Mucosa of stomach (tissue), 1 donor: ENCODE measurements around the gene TYW5.

Source experiments
- H3K27me3 ChIP-seq: one replicate; pipeline ENCODE4 v1.7.0; 2013; ENCODE audit warnings: mild to moderate bottlenecking, low read length; ENCODE audit not compliant: control insufficient read depth, insufficient read depth
- H3K36me3 ChIP-seq: one replicate; pipeline ENCODE4 v1.7.0; 2013; ENCODE audit warnings: low read length; ENCODE audit not compliant: control insufficient read depth, insufficient read depth
- H3K4me1 ChIP-seq: one replicate; pipeline ENCODE4 v1.7.0; 2013; ENCODE audit warnings: mild to moderate bottlenecking, low read length; ENCODE audit not compliant: control insufficient read depth, insufficient read depth
- H3K4me3 ChIP-seq: one replicate; pipeline ENCODE4 v1.7.0; 2013; ENCODE audit warnings: low read length
- H3K9ac ChIP-seq: one replicate; pipeline ENCODE4 v1.7.0; 2013; ENCODE audit warnings: mild to moderate bottlenecking, low read length, moderate library complexity
- H3K9me3 ChIP-seq: one replicate; pipeline ENCODE4 v1.7.0; 2013; ENCODE audit warnings: mild to moderate bottlenecking, low read length, moderate library complexity; ENCODE audit not compliant: control insufficient read depth
- donor health status: Pancreatic carcinoma.

Gene TYW5

GRCh38 chr2:199911052-199911876 is 44.0 kb downstream of the TYW5 start, which contains the start of gene C2orf69:
C2orf69 (plus strand) TSS chr2:199911293; CDS start chr2:199911439, 146 bp downstream.
- Histone ChIP-seq H3K9me3 (no peaks in the 10 kb centered on the region), H3K4me1 (peaks cover 18% of the 10 kb centered on the region), H3K27me3 (no peaks in the 10 kb centered on the region), H3K36me3 (no peaks in the 10 kb centered on the region), H3K4me3 (peak within 1 kb of the TSS; percentile 91), H3K9ac (peak within 1 kb of the TSS; percentile 90)

GRCh38 chr2:199910338-199911051 is 44.8 kb downstream of the TYW5 start:
- no peaks in the 10 kb centered on the region for H3K27me3 ChIP-seq
- no peaks in the 10 kb centered on the region for H3K9me3 ChIP-seq
- H3K9ac ChIP-seq, result peak overlapping the region; percentile 90
- peak overlapping the region; percentile 91 for H3K4me3 ChIP-seq
- no peaks in the 10 kb centered on the region for H3K36me3 ChIP-seq
- peaks cover 18% of the 10 kb centered on the region for H3K4me1 ChIP-seq

DNA sequence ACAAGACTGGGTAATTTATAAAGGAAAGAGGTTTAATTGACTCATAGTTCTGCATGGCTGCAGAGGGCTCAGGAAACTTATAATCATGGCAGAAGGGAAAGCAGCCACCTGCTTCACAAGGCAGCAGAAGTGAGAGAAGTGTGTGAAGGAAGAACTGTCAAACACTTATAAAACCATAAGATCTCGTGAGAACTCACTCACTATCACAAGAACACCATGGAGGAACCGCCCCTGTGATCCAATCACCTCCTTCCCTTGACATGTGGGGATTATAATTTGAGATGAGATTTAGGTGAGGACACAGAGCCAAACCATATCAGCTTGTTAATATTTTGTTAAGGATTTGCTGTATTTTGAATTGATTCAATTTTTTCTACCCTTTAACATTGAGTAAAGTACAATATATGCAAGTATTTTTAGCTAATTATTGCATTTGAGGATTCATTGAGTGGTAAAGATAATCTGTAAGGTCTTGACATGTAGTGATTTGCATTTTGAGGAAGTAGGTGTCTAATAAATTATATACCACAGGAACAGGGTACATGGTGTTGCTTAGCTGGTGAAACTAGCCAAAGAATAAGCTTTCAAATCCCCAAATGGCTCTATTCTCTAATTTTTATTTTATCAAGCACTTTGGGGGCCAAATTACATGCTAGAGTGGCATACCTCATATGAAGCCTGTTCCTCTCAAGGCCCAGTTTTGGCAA is 48.1 kb downstream of the TYW5 start:
- Histone ChIP-seq H3K9me3 (no peaks in the 10 kb centered on the region), H3K36me3 (no peaks in the 10 kb centered on the region), H3K4me1 (peaks cover 3% of the 10 kb centered on the region), H3K9ac (no peak overlapping the region), H3K27me3 (no peaks in the 10 kb centered on the region), H3K4me3 (no peak overlapping the region)

DNA sequence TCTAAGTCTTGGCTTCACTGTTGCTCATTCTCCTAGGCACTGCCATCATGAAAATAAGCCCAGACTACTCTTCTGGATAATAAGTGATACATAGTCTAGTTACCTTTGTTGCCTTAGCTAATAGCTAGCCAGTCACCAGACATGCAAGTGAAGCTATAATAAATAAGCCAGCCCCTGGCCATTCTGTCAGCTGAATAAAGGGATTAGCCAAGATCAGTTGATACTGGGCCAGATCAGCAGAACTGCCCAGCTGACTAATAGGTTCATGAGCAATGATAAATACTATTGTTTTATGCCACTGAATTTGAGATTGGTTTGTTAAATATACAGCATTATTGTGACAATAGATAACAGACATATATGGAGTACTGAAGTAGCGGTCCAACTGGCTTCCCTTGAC is 52.2 kb downstream of the TYW5 start:
- H3K9me3 ChIP-seq, result no peaks in the 10 kb centered on the region
- H3K4me1 ChIP-seq, result no peaks in the 10 kb centered on the region
- H3K4me3 ChIP-seq, result no peak overlapping the region
- no peaks in the 10 kb centered on the region for H3K36me3 ChIP-seq
- H3K27me3 ChIP-seq, result no peaks in the 10 kb centered on the region
- H3K9ac ChIP-seq, result no peak overlapping the region

DNA sequence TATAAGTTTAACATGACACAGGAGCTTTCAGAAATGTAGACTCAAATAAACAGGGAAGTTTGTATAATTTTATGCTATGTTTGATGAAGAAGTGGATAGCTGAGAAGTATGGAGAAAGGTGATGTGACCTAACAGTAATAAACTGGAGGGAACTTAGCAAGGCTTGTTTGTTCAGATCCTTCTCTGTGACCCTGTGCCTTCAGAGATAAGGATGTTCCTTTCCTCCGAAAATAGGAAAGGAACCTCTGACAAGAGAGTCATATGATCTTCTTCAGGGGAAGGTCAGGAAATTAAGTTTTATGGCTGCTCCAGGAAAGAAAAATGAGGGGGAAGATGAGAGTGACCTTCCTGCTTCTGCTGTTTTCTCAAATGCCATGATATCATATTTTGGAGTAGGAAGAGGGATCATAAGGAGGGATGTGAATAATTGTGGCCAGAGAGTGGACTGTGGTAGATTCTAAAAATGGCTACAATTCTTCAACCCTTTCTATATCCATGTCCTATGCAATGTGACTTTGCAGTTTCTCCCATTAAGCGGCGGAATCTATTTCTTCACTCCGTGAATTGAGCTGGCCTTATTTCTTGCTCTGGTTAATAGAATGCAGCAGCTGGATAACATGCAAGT is 52.7 kb downstream of the TYW5 start:
- Histone ChIP-seq H3K4me1 (no peaks in the 10 kb centered on the region), H3K4me3 (no peak overlapping the region), H3K36me3 (no peaks in the 10 kb centered on the region), H3K27me3 (no peaks in the 10 kb centered on the region), H3K9ac (no peak overlapping the region), H3K9me3 (no peaks in the 10 kb centered on the region)

GRCh38 chr2:199901942-199902341 is 53.3 kb downstream of the TYW5 start:
- H3K9ac ChIP-seq, result no peak overlapping the region
- no peak overlapping the region for H3K4me3 ChIP-seq
- no peaks in the 10 kb centered on the region for H3K9me3 ChIP-seq
- no peaks in the 10 kb centered on the region for H3K27me3 ChIP-seq
- H3K36me3 ChIP-seq, result no peaks in the 10 kb centered on the region
- H3K4me1 ChIP-seq, result no peaks in the 10 kb centered on the region

- Histone ChIP-seq H3K27me3 (no peaks in the 10 kb centered on the region), H3K9me3 (no peaks in the 10 kb centered on the region), H3K4me3 (no peak overlapping the region), H3K9ac (no peak overlapping the region), H3K36me3 (no peaks in the 10 kb centered on the region), H3K4me1 (no peaks in the 10 kb centered on the region)
Observed at GRCh38 chr2:199896617-199897016, 58.7 kb downstream of the TYW5 start.

- Histone ChIP-seq H3K9ac (no peak overlapping the region), H3K4me1 (no peaks in the 10 kb centered on the region), H3K27me3 (no peaks in the 10 kb centered on the region), H3K4me3 (no peak overlapping the region), H3K36me3 (no peaks in the 10 kb centered on the region), H3K9me3 (no peaks in the 10 kb centered on the region)
Observed at GRCh38 chr2:199895406-199895805, 59.9 kb downstream of the TYW5 start.

GRCh38 chr2:199883474-199884212 is 71.6 kb downstream of the TYW5 start:
- Histone ChIP-seq H3K9ac (no peak overlapping the region), H3K4me1 (peaks cover 5% of the 10 kb centered on the region), H3K36me3 (no peaks in the 10 kb centered on the region), H3K9me3 (no peaks in the 10 kb centered on the region), H3K4me3 (no peak overlapping the region), H3K27me3 (no peaks in the 10 kb centered on the region)

DNA sequence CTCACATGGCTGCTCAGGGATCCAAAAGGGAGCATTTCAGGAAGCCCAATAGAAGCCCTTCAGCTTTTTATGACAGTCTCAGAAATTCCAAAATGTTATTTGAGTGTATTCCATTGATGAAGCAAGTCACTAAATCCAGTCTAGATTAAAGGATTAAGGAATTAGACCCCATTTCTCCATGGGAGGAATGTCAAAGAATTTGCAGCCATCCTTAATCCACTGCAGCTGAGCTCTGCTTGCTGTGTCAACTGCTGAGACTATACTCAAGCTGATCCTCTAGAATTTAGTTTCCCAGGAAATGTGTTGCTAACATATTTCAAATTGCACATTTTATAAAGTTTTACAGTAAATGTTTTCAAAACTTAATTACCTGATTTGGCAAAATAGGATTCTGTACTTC is 72.6 kb downstream of the TYW5 start:
- H3K36me3 ChIP-seq, result no peaks in the 10 kb centered on the region
- peaks cover 5% of the 10 kb centered on the region for H3K4me1 ChIP-seq
- H3K4me3 ChIP-seq, result no peak overlapping the region
- no peaks in the 10 kb centered on the region for H3K9me3 ChIP-seq
- H3K27me3 ChIP-seq, result no peaks in the 10 kb centered on the region
- H3K9ac ChIP-seq, result no peak overlapping the region
